Renal cortex interstitium (tissue), 11 donors: ENCODE data around the gene VAV3. TPM values are rescaled to one million over a fixed set of nuclear protein-coding genes. Genes with fewer than 3 reads are reported as not detected.
"Not testable (repeated sequence)": the region's sequence is repeated elsewhere in the genome, so short reads cannot be mapped to it uniquely, and the experiment has no call there.

ENCODE experiments used
- DNase-seq, 11 donors: peaks; one replicate each; pipeline ENCODE4 v3.0.0-alpha.2; 2013; ENCODE audit warnings: low read depth in 9 of 11, low spot score in 4 of 11; ENCODE audit errors: extremely low read depth in 1 of 11
- polyA plus RNA-seq, 3 donors: library from polyadenylated mRNA; unstranded; fragments of 120-200 nt; gene quantifications; one replicate each; pipeline ENCODE4 v1.2.1, GENCODE V29; 2013; ENCODE audit not compliant: insufficient read length in 3 of 3

Gene VAV3
- polyA plus RNA-seq, 3 donors, result 118 to 153 (median 149) TPM

DNA sequence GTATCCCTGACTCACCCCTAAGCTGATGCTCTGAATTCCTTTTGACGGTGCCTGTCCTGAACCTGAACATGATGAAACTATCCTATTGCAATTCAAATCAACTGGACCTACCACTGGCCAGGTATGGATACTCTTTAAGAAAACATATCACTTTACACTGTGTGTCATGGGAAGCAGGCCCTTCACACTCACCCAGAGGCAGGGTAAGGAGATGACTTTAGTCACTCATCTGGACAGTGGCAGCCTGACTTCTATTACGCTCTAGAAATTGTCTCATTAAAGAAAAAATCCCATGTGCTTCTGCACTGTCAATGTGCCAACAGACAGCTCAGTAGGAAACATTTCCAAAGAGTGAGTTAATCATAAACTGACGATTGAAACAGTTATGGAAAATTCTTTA lies 94.3 kb downstream of the VAV3 start:
- no peak for DNase-seq

DNA sequence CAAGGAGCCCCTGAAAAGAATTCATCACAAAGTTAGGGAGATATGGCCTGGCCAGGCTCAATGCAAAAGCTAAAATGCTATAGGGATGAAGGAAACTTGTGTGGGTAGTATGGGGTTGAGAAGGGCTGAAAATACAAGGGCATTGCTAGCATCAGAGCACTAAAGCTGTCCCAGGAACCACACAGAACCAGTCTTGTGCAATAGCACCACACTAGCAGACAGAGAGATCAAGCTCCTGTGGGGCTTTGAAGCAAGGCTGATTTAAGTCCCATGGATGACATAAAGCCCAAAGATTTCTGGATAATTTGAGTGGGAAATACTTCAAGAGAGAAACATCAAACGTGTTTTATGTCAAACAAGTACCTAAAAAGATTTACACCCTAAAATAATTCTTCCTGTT lies 97.1 kb downstream of the VAV3 start:
- DNase-seq, result no peak

DNA sequence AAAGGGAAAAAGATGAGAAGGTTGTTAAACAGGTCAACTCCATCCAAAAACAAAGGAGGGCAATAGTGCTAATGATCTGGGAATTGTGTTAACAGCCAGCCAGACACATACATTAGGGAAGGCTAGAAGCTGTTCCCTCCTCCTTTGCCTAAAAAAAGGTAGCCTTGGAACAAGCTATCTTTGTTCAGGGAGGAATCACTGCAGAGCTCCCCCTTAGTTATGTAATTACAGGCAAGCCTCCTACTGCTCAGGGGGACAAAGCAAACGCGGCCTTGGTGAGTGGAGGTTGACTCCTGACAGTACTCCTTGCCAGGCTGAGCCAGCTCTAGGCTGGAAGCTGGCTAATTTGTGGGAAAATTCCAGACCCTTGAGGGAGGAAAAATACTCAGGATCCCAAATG lies 97.6 kb downstream of the VAV3 start:
- DNase-seq, result no peak

DNA sequence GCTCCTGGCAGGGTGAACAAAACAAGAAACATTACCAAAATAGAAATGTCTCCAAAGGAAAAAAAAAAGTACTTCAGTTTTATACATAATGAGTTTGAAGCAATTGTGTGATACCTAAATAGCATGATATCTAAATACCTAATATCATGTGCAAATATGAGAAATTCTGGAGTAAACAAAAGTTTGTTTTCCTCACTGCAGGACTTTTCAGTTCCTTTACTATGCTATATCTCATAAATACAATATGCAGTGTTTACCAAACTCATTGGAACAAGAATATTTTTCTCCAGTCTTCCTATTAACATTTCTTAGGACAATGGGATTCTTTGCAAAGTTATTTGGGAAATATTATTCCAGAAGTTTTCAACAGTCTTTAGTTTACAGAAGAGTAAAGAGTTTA lies 98.1 kb downstream of the VAV3 start:
- no peak for DNase-seq

DNA sequence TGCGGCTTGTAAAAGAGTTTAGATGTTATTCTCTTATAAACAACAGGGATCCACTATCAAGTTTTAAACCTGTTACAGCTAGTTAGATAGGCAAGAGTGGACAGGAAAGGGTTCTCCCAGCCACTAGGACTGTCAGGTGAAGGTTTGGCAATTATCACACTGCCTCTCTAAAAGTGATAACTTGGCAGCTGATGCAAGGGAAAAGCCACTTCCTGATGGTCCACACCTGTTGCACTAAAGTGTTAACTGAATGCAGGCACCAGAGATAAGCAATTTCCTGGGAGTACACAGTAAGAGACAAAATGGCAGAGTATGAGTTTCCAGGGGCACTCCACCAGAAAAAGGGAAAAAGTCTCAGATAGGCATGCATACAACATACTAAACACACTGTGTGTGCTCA lies 99.4 kb downstream of the VAV3 start:
- no peak for DNase-seq

DNA sequence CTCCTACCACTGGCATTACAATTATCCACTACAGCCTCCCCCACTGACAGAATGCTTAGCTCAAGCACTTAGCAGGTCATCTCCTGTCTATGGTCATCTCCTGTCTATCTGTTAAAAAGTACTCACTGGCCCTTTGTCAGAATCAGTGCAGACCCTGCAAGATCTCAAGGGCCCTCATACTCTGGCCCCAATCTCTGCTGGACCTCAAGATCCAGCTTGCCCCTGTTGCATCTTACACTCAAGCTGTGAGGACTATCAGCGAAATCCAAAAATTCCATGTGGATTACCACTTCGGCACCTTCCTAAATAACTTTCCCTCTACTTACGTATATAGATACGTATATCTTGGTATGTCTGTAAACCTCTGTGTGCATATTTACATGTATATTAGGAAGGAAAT lies 101.6 kb downstream of the VAV3 start:
- no peak for DNase-seq

DNA sequence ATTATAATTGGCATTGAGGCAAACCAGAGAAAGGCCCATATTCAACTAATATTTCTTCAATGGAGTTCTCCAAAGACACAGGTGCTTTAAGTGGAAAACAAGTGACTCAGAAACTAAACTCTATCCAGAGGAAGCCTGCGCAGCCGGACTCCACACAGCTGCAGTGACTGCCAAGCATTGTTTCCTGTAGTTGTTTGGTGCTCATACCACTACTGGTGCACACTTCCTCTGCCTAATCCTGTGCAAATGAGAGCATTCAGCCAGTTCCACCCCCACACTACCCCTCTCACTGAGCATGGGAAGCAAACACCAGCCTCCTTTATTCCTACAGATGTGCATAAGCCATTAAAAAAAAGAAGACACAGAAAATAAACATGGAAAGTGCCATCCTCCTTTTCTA lies 102.9 kb downstream of the VAV3 start:
- no peak for DNase-seq

DNA sequence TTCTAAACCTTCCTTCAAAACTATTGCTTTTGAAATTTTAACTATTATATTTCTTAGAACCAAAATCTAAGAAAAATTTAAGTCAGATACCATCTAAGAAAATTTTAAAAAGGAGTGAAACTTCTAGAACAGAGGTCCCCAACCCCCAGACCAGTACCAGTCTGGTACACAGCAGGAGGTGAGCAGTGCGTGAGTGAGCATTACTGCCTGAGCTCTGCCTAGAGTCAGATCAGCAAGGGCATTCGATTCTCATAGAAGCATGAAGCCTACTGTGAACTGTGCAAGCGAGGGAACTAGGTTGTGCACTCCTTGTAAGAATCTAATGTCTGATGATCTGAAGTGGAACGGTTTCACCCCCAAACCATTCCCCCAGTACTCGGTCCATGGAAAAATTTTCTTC lies 106.7 kb downstream of the VAV3 start:
- DNase-seq, result no peak

DNA sequence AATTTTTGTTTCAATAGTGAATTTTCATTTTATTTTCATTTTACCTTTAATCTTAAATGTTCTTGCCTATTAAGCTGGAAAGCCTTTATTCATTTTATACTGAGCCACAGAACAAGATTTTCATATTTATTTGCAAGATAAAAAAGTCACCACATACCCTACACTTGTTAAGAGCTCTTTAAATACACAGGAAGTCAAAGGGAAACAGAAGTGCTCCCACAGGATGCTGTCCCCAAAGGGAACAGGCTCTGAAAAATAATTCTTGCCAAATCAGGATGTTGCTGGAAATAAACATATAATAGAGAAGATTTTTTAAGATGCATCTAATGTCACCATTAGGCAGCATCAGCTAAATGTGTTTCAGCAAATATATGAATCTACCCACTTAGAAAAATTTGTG lies 113.6 kb downstream of the VAV3 start:
- no peak for DNase-seq

DNA sequence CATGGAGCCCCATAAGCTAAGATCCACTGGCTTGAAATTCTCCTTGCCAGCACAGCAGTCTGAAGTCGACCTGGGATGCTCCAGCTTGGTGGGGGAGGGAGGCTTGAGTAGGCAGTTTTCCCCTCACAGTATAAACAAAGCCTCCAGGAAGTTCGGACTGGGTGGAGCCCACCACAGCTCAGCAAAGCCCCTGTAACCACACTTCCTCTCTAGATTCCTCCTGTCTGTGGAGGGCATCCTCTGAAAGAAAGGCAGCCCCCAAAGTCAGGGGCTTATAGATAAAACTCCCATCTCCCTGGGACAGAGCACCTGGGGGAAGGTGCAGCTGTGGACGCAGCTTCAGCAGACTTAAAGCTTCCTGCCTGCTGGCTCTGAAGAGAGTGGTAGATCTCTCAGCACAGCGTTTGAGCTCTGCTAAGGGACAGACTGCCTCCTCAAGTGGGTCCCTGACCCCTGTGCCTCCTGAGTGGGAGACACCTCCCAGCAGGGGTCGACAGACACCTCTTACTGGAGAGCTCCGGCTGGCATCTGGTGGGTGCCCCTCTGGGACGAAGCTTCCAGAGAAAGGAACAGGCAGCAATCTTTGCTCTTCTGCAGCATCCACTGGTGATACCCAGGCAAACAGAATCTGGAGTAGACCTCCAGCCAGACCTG lies 120.3 kb downstream of the VAV3 start:
- not testable (repeated sequence) for DNase-seq

DNA sequence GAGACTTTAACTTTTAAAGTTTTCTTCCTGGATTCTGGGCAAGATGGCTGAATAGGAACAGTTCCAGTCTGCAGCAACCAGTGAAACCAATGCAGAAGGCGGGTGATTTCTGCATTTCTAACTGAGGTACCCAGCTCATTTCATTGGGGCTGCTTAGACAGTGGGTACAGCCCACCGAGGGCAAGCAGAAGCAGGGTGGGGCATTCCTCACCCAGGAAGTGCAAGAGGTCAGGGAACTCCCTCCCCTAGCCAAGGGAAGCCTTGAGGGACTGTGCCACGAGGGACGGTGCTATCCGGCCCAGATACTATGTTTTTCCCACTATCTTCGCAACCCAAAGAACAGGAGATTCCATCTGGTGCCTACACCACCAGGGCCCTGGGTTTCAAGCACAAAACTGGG lies 121.0 kb downstream of the VAV3 start:
- no peak for DNase-seq

DNA sequence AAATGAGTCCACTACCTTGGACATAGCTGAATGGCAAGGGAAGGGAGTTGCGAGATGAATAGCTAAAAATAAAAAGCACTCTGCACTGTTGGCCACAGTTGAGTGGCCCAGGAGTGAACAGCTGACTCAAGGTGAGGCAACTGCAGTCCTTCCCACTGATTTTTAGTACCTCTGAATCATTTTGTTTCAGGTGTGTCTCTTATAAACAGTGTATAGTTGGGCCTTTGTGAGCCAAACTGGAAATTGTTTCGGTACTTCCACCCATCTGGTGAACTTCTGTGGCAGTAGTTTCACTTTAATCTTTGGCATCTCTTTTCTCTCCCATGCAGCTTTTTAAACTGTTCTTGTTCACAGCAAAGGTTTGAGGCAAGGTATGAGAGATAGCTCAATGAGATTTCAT lies 122.7 kb downstream of the VAV3 start:
- no peak for DNase-seq

DNA sequence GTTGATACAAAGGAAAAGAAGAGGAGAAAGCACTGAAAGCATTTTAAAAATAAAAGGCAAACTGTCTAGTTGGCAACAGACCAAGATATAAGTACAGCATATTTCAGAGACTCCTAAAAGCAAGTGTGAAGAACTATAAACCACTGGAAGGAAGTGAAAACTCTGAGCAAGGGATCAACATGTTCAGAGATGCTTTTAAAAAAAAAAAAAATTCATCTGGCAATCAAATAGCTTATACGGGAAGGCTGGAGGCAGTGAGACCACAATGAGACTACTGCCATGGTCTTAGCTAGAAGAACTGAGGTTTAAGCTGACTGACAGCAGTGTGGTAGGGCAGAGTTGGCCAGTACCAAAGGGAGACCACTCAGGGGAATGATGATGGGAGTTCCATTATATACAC lies 124.3 kb downstream of the VAV3 start:
- no peak for DNase-seq

DNA sequence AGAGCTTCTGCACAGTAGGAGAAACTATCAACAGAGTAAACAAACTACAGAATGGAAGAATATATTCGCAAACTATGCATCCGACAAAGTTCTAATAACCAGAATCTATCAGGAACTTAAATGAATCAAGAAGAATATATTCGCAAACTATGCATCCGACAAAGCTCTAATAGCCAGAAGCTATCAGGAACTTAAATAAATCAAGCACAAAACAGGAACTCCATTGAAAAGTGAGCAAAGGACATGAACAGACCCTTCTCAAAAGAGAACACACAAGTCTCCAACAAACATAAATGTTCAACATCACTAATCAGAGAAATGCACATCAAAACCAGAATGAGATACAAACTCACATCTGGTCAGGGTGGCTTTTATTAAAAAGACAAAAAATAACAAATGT lies 126.9 kb downstream of the VAV3 start:
- no peak for DNase-seq

DNA sequence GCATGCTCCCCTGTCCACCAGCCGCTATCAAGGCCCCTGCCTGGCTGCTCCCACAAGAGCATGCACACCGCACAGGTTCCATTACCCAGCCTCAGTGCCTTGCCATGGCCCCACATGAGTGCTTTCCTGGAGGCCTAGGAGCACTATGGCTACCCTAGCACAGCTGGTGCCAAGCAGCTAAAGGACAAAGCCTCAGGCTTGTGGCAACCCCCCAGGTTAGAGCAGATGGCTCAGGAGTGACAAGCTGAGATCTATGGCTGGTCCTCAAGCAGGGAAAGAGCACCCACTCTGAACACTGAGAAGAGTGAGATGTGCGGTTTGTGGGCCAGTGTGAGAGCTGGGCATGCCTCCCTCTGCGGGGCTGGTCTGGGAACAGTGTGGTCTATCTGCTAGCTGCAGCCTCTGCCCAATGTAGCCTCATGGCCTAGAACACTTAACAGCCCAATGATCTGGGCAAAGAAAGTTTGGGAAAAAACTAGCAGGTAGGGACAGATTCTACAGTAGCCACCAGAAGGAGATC lies 129.8 kb downstream of the VAV3 start:
- DNase-seq, result no peak

DNA sequence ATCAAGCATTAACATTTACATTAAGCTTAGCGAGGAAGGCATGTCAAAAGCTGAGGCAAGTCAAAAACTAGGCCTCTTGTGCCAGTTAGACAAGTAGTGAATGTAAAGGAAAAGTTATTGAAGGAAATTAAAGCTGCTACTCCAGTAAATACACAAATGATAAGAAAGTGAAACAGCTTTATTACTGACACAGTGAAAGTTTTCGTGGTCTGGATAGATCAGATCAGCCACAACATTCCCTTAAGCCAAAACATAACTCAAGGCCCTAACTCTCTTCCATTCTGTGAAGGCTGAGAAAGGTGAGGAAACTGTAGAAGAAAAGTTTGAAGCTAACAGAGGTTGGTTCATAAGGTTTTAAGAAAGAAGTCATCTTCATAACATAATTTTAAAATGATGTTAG lies 131.9 kb downstream of the VAV3 start:
- no peak for DNase-seq

DNA sequence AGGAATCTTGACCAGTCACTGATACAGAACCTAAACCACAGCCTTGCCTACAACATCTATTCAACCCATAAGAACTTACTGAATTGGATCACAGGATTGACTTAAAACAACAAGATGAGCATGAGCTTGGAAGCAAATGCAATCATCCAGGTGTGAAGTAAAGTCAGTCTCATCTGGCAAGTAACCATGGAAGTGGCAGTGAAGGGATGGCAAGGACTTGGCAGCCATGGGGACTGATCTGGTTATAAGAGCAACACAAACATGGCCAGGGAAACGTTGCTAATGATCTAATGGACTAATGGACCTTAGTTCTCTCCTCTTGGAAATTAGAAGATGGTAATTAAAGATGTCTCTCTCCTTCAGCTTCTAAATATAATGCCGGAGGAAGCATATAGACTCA lies 133.1 kb downstream of the VAV3 start:
- DNase-seq, result no peak

DNA sequence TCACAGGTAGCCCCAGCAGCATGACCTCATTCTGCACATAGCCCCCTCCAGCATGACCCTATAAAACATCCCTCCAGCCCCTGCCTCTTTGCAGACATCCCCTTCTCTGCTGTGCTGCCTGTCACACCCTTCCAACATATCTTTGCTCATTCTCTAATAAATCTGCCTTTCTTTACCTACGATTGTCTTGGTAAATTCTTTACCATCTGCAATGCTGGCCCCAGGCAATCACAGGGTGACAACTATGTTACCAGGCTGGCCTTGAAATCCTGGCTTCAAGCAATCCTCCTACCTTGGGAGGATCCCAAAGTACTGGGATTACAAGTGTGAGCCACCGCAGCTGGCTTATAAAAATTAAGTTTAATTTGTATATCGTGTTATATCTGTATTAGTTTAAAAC lies 134.5 kb downstream of the VAV3 start:
- no peak for DNase-seq

DNA sequence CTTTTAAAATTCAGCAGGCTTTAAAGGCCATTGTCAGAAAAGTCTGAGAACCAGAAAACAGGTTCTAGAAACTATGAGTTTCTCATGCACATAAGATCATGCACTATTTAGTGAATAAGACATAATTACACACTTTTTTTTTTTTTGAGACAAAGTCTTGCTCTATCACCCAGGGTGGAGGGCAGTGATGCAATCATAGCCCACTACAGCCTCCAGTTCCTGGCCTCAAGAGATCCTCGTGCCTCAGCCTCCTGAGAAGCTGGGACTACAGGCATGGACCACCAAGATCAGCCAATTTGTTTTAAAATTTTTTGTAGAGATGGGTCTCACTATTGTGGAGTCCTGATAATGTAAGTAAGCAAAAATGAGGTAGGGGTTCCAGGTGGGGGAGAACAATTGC lies 134.9 kb downstream of the VAV3 start:
- DNase-seq, result no peak

DNA sequence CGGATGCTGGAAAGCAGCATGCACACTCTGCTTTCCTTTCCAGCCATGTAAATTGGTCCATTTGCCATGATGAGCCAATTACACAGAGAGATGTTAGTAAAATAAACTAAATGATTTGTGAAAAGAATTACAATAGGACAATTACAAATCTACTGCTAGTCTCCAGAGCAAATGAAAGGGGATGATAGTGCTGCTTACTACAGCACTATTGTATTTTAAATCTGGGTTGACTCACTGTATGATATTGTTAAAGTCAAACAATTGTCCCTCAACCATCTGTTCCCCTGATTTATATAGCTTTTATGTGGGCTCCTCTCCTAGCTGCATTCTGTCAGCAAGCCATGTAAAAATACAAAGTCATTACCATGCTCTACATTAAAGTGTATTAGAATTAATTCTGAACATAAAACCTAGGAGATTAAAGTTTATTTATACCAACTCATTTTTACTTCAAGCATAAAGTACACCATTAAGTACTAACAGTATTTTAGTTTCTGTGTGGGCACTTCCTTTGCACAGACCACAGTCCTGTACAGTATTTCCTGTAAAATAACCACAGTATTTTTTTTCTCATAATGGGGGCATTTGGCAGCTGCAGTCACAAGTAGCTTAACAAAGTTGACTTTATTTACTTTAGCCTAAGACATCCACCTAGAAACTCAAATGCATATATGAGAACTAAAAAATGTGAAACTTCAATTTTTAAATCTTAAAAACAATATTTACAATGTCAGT lies 135.8 kb downstream of the VAV3 start:
- no peak for DNase-seq

DNA sequence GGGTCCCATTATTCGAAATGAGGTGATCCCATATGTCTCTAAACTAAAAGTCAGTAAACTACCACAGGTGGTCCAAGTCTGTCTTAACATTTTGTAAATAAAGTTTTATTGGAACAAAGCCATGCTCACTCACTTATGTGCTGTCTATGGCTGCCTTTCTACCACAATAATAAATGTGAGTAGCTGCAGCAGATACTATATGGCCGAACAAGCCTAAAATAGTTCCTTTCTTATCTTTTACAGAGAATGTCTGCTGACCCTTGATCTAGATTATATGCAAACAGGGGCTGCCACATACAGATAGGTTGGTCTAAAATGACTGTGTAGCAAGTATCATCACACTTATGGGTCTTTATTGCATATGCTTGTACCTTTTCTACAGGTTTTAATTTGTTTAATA lies 140.0 kb downstream of the VAV3 start:
- no peak for DNase-seq
